OCI-M1 (cell line): ENCODE data around the gene FAM193B.

Experiments used
- DNase-seq: peaks from one replicate; lab custom pipeline; 2025; lab: John Stamatoyannopoulos, UW

FAM193B gene

DNA sequence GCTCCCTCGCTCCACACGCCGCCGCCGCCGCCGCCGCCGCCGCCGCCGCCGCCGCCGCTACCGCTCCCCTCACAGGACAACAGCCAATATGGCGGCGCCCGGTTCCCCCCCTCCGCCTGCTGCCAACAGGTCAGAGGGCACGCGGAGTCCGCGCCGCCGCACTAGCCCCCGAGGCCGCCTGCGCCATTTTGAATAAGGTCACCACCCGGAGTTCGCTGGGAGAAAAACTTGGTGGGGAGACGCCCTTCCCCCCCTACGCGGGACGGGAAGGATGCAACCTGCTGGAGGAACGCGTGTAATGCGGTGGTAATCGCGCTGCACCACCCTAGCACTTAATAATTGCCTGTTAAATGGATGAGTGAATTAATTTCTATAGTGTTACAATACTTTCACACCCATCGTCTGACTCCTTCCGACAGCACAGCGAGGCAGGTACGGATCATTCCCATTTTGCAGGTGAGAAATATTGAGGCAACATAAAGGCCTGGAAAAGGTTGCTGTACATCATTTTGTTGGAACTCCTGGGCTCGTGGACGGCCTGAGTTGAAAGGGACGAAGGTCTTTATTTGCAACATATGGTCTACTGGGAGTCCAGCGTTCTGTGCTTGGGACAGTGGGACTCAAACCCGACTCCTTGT is at the start of gene FAM193B:
Gene FAM193B (minus strand): TSS at position 90 of the 638 bp plus-strand sequence. CDS start 105 bp downstream, outside the sequence.
- DNase-seq: peak; percentile 96

DNA sequence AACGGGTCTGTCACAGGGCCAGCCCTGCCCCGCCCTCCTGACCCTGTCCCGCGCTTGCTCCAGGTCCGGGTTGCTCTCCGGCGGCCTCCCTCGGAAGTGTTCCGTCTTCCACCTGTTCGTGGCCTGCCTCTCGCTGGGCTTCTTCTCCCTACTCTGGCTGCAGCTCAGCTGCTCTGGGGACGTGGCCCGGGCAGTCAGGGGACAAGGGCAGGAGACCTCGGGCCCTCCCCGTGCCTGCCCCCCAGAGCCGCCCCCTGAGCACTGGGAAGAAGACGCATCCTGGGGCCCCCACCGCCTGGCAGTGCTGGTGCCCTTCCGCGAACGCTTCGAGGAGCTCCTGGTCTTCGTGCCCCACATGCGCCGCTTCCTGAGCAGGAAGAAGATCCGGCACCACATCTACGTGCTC is 49.8 kb upstream of the FAM193B start:
- DNase-seq: no peak

DNA sequence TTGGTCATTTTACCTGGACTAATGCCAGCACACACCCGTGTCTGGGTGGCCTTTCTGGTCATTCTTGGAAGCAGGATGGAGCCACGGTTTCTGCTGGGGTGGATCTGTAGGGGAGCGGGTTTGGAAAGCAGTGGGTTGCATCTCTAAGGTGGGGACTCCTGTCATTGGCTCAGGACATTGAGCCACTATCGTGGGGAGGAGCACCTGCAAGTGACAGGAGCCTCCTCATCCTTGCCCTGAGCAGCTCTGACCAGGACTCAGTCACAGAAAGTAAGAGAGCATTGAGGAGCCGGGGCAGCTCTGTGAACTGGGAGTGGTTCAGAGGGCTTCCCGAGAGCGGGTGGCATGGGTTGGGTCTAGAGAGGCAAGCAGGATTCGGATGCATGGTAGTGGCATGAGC is 49.3 kb upstream of the FAM193B start:
- no peak for DNase-seq

DNA sequence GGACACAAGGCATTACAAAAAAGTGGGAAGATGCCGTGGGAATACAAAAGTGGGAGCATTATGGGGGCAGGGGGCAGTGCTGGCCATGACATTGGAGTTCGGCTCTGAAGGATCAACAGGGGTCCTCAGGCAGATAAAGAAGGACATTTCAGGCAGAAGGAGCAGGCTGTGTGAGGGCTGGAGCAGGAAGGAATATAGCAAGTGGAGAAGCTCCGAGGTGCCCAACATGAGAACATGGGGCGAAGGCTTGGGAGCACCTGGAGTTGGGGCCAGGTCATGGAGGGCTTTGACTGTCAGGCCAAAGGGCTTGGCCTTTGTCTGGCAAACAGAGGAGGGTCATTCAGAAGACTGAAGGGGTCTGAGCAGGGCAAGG is 48.1 kb upstream of the FAM193B start:
- no peak for DNase-seq

DNA sequence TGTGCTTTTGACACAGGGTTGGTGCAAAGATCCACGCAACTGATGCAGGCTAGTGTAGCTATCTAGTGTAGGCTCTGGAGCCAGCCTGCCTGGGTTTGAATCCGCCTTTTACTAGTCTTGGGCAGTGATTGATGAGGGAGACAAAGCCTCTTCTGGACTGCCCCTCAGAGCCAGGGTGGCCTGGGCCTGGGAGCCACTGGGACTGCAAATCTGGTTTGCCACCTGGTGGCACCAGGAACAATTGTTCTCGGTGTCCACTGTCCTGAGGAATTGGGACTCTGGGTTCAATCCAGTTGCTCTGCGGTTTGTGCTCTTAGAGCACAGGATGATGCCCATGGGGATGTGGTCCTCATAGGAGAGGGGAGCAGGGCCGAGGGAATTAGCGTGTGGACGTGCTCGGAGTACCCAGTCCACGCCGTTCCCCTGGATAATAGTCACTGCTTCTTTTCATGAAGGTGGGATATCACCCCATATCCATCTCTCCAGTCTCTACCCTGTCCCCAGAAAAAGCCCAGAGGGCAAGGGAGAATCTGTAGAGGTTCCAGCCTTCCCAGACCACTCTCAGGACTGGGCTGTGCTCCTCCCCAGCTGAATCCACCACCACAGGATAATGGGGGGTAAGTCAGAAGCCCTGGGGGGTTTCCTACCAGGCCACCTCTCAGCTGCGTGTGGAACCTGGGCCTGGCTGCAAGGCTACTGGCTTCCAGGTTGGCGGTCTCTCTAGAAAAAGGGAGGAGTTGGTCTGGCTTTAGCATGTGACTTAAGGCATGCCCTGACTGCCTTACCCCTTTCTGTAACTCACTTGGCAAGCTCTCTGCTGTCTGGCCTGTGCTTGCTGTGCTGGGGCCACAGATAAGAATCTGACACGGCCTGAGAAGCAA is 47.5 kb upstream of the FAM193B start:
- DNase-seq: no peak

DNA sequence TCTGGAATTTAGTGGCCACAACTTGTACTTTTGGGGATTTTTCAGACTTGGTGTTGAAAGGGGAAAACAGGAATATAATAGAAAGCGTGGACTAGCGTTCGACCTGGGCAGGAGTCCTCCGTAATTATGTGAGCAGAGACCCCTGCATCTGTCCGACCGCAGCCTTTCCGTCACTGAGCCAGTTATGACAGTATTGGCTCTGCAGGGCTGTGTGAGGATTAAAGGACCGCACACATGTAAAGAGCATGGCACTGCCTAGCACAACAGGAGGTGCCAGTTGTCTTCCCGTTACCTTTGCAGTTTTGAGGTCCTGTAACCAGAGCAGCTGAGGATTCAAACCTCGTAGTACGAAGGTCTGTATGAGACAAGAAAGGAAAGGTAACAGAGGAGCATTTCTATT is 46.8 kb upstream of the FAM193B start:
- no peak for DNase-seq

DNA sequence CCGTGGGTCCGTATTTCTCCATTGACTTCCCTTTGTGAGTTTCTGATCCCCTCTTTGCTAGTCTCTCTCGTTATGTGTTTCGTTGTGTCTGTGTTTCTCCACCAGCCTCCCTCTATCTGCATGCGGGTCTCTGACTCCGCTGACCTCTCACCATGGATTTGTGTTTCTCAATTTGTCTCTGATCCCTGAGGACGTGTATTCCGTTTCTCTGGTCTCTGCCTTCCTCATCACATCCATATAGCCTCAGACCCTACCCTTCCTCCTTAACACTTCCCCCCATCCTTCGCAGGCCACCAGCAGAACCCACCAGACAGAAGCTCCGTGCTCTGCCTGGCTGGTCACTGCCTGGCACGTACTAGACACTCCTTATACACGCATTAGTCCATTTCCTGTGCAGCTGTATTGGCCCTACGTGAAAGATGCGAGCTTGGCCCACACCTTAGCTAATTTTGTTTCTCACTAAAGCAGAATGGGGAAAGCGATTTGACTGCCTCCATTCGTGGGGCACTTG is 46.2 kb upstream of the FAM193B start:
- no peak for DNase-seq

DNA sequence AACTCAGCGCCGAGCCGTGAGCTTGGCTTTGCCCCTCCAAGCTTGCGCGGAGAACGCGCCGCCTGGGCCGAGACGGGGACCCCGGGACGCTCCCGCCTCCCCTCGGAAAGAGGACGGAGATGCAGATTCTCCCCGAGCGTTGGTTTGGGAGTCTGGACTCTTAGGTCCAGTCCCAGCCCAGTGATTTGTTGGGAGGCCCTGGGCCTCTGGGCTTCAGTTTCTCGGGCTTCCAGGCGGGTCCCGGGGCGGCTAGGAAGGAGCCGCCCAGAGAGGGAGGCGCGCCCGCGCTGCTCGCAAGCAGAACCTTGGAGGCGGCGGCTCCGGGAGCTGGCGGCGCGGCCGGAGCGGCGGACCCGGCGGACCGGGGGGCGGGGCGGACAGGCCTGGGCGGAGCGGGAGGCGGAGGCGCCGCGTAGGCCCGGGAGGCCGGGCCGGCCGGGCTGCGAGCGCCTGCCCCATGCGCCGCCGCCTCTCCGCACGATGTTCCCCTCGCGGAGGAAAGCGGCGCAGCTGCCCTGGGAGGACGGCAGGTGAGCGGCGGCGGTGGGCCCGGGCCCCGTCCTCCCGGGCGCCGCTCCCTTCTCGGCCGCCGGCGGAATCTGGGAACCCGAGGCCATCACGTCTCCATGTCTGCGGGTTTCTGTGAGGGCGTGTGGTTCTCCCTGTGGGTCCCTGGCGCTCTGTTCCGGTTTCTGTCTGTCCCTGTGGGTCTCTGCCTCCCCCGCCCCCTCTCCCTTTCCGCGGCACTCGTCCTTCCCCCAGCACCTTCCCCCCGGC is 45.6 kb upstream of the FAM193B start, which contains the start of gene B4GALT7:
Gene B4GALT7 (plus strand): TSS at position 402 of the 777 bp plus-strand sequence. CDS start 79 bp downstream, at position 481.
- DNase-seq: peak; percentile 86

DNA sequence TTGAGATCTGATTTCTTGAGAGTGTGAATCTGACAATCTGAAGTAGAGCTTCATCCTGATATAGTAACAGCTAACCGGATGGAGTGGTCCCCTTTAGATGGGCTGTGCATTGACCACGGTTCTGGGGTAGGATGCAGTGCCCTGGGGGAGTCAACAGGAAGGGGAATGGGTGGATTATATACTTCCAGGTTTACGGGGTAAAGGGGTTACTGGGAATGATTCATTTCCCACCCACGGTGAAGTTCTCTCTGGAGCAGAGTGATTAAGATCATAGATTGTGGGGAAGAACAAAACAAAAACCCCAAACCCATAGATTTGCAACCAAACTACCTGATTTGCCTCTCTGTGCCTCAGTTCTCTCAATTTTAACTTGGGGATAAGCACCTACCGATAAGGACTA is 44.1 kb upstream of the FAM193B start:
- peak; percentile 24 for DNase-seq

DNA sequence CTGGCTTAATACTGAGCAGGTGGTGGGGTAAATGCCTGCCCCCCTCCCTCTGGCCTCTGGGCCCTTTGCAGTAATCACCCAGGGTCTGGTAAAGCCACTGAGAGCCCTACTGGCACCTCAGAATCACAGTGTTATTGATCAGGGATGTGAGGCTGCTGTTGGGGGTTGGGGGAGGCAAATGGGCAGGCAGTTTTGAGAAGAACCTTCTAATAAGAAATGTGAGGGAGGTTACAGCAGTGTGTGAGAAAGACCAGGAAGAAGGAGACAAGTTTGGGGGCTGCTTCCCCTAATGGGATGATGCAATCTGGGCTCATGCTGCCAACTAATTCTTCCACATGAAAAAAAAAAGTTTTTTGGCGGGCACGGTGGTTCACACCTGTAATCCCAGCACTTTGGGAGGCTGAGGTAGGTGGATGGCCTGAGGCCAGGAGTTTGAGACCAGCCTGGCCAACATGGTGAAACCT is 42.4 kb upstream of the FAM193B start:
- DNase-seq: no peak

DNA sequence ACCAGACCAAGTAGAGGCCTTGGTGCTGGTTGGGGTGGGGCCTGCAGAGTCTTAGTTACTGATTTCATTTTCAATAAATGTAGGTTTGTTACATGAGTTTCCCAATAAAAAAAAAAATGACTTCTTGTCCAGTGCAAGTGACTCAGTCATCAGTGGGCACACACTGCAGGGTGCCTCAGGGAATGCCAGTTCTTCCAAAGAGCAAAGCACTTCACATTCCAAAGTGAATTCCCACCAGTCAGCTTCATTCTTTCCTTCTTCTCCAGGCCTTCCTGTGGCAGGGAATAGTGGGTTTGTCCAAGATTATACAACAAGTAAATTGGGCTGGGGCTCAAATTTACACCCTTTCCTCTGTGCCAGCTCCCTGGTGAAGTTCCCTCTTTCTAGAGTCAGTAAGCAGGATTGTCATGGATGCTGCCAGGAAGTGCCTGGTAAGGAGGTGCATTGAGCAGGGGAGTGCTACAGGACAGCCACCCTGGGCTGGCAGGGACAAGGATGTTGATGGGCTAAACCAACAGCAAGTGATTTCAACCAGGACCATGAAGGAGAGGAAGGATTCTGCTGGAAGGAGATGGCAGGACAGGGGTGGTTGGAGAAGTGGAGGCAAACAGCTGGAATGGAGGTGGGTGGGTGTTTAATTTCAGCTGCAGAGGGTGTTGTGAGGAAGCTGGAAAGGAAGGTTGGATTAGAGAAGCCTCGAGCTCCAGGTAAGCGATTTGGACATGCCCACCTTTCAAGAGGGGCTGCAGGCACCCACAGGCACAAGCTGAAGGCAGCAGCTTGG is 41.8 kb upstream of the FAM193B start:
- DNase-seq: no peak

DNA sequence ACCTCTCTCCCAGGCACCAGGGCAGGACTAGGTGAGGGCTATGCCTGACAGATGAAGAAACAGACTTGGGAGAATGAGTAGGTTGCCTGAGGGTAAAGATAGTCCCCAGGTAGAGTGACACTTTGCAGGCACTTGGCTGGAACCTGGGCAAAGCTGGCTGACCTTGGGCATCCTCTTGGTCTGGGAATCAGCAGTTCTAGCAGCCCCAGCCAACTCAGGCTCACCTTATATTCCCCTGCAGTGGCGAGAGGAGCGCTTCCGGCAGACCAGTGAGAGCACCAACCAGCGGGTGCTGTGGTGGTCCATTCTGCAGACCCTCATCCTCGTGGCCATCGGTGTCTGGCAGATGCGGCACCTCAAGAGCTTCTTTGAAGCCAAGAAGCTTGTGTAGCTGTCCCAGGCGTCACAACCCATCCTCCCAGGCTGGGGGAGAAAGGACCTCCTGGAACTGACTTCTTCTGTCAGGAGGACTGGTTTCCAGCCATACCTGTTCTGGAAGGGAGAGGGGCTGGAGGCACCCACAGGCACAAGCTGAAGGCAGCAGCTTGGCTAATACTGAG is 40.7 kb upstream of the FAM193B start:
- no peak for DNase-seq

DNA sequence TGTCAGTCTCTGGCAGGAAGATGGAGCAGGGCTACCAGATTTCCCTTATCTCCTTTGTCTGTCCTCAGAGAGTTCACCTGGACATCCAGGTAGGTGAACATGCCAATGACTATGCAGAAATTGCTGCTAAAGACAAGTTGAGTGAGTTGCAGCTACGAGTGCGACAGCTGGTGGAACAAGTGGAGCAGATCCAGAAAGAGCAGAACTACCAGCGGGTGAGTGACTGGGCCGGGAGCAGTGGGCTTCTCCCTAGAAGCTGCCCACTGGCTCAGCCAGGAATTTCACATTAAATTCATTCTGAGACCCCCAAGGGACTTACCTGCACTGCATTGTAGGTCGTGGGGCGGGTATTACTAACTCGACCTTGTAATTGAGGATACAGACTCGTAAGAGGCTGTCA is 39.7 kb upstream of the FAM193B start:
- DNase-seq: no peak

DNA sequence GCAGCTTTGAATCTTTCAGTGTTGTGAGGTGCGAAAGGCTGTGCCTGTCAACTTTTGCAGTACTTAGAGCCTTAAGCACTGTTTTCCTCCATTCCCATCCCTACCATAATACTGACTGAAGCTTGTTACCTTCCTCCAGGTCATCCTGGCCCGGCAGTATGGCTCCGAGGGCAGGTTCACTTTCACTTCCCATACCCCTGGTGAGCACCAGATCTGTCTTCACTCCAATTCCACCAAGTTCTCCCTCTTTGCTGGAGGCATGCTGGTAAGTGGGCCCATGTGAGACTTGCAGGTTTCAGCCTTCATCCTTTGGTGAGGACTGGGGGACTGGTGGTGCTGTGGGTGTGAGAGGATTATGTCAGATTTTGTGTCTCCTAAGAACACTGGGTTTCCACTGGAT is 39.1 kb upstream of the FAM193B start:
- no peak for DNase-seq

DNA sequence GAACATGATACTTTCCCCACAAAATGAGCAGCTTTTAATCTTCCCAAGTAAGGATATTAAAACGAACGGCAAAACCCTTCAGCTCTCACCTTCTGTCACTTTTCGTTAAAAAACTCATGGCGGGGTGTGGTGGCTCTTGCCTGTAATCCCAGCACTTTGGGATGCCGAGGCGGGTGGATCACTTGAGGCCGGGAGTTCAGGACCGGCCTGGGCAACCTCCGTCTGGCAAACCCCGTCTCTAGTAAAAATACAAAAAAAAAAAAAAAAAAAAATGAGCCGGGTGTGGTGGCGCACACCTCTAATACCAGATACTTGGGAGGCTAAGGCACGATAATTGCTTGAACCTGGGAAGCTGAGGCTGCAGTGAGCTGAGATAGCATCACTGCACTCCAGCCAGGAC is 38.5 kb upstream of the FAM193B start:
- DNase-seq: no peak

DNA sequence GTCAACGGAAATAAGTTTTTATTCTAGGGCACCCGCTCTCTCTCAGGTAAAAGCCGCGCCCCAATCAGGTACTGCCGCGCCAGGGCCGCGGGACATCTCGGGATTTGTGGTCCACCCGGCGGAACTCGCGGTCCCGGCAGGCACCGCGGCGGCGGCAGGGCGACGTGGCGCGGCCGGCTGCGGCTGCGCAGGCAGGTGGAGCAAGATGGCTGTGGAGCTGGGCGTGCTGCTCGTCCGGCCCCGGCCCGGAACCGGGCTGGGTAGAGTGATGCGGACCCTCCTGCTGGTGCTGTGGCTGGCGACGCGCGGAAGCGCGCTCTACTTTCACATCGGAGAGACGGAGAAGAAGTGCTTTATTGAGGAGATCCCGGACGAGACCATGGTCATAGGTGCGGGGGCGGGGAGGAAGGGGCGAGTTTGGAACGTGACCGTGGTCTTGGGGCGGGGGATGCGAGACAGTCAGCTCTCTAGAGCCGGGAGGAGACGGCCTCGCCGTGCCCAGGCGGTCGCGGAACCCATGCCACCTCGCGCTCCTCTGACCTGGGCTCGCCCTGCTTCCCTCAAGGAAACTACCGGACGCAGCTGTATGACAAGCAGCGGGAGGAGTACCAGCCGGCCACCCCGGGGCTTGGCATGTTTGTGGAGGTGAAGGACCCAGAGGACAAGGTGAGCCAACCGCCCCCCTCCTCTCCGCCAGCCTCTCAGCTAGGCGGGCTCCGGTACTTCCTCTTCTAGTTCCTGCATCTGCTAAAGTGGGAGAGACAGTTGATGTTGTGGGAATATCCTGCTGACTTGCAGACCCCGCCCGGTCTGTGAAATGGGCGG is 37.9 kb upstream of the FAM193B start, which contains the start of gene TMED9:
Gene TMED9 (plus strand): TSS at position 194 of the 825 bp plus-strand sequence. CDS start 12 bp downstream, at position 206.
- DNase-seq: peak; percentile 88

DNA sequence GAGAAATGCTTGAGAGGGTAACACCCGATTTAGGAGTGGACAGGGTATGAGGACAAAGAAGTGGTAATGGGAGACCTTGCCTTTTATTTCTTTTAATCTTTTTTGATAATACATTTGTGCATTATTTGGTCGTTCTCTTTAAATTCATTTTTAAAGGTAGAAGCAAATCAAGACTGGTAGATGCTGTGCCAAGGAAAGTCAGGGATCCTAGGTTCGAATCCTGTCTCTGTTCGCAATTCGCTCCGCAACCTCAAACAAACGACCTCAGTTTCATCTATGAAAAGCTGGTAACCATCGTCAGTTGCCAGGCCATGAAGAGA is 37.3 kb upstream of the FAM193B start:
- no peak for DNase-seq

DNA sequence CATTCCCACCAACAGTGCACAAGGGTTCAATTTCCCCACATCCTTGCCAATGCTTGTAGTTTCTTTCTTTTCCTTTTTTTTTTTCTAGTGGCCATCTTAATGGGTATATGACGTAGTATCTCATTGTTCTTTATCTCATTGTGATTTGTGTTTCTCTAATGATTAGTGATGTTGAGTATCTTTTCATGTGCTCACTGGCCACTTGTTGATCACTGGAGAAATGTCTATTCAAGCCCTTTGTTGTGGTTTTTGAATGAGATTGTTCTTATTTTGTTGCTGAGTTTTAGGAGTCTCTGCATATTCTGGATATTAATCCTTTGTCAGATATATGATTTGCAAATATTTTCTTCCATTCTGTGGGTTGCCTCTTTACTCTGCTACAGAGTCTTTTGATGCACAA is 36.0 kb upstream of the FAM193B start:
- DNase-seq: no peak

DNA sequence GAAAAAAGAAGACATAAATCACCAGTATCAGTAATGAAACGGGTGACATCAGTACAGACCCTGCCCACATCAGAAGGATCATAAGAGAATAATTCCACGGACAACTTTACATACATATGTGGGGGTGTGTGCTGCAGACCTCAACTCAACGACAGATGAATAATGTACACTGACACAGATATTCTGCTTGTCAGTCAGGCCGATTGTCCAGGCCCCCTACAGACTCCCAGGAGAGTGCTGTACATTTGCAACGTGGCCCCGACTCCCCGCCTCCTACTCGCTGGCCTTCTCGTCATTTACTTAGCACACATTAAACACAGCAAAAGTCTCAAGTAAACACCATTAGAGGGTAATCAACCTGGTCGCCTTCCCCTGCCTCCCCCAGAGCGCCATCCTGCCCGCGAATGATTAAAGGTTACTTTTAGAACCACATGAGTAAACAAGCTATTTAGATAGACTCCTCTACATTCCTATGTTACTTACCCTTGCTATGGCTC is 34.1 kb upstream of the FAM193B start:
- DNase-seq: no peak

DNA sequence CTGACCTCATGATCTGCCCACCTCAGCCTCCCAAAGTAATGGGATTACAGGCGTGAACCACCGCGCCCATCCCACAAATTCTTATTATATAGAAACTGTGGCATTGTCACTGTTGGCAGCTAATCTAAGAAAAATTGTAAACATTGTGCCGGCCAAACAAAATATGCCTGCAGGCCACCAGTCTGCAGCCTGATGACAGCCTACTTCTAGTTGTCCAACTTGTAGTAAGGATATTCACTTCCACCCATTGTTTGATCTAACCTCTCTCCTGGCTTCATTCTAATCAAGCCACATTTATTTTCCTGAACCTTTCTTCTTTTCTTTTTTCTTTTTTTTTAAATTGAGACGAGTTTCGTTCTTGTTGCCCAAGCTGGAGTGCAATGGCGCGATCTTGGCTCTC is 24.0 kb upstream of the FAM193B start:
- no peak for DNase-seq
